GM12878 (cell line): ENCODE measurements around the gene ARHGEF37. TPM values are rescaled to one million over a fixed set of nuclear protein-coding genes. Genes with fewer than 3 reads are reported as not detected.

ENCODE experiments used
- ATAC-seq: fragments of 200-7000 bp; cut with Tn5 transposase; 3 replicates; pipeline ENCODE4 v1.9.1; 2020; ENCODE audit warnings: mild to moderate bottlenecking, moderate library complexity
- BruUV-seq: library from RNA; stranded (reverse); fragments of 400-500 nt; replicated peaks from 2 replicates; lab custom pipeline; 2021; lab: Mats Ljungman, UMichigan
- CTCF ChIA-PET: fragments of 300-600 bp; sonication (Branson Sonifier 250); formaldehyde crosslinking; extraction: SDS; loops from one replicate; lab custom pipeline; 2021; ENCODE audit warnings: inconsistent platforms; lab: Yijun Ruan, JAX
- POLR2A ChIA-PET: fragments of 350-600 bp; formaldehyde crosslinking; extraction: SDS; loops from one replicate; lab custom pipeline; 2021; ENCODE audit warnings: inconsistent platforms; lab: Charles Lee
- RAD21 ChIA-PET: fragments of 300-600 bp; sonication (Branson Sonifier 250); formaldehyde crosslinking; loops from one replicate; lab custom pipeline; 2023; ENCODE audit warnings: antibody characterized with exemption; ENCODE audit not compliant: unreplicated experiment; lab: Charles Lee
- SMC1A ChIA-PET: fragments of 300-600 bp; sonication (Branson Sonifier 250); formaldehyde crosslinking; loops from one replicate; lab custom pipeline; 2023; ENCODE audit not compliant: unreplicated experiment, uncharacterized antibody; lab: Charles Lee
- DNase-seq: peaks from one replicate; pipeline ENCODE4 v3.0.0-alpha.2; 2011; ENCODE audit warnings: low read depth, low spot score
- FAIRE-seq: peaks from 3 replicates; lab custom pipeline; 2011; peaks lifted over from hg19 to GRCh38; lab: Jason Lieb, UNC
- H2AFZ ChIP-seq: 2 replicates; pipeline ENCODE4 v1.6.0; 2011; ENCODE audit warnings: low read depth, low read length, control low read depth; ENCODE audit not compliant: control insufficient read depth
- H3K27ac ChIP-seq: 2 replicates; pipeline ENCODE4 v1.5.1; 2011; ENCODE audit warnings: control low read depth; ENCODE audit not compliant: control insufficient read depth, insufficient read depth
- H3K27me3 ChIP-seq, 2 experiments: replicated peaks in 1 of 2; 2 replicates each; pipeline versions ENCODE4 v1.6.0 to v1.6.1; 2011; ENCODE audit warnings: low read length in 1 of 2; ENCODE audit not compliant: control insufficient read depth in 2 of 2, insufficient read depth in 2 of 2
- H3K36me3 ChIP-seq, 2 experiments: 2 replicates each; pipeline ENCODE4 v1.5.1; 2011; ENCODE audit warnings: low read length in 1 of 2; ENCODE audit not compliant: control insufficient read depth in 2 of 2, insufficient read depth in 2 of 2
- H3K4me1 ChIP-seq: 2 replicates; pipeline ENCODE4 v1.6.1; 2011; ENCODE audit warnings: mild to moderate bottlenecking, low read length, moderate library complexity, mixed read lengths; ENCODE audit not compliant: control insufficient read depth, insufficient read depth
- H3K4me2 ChIP-seq: 2 replicates; pipeline ENCODE4 v1.6.0; 2011; ENCODE audit warnings: control low read depth; ENCODE audit not compliant: control insufficient read depth, insufficient read depth
- H3K4me3 ChIP-seq: fragments of 200-600 bp; sonication (generic); 2 replicates; pipeline ENCODE4 v1.5.1; 2016
- H3K79me2 ChIP-seq: 2 replicates; pipeline ENCODE4 v1.6.0; 2011; ENCODE audit warnings: low read length; ENCODE audit not compliant: control insufficient read depth, insufficient read depth
- H3K9ac ChIP-seq: 2 replicates; pipeline ENCODE4 v1.8.0; 2011; ENCODE audit warnings: low read length, control low read depth, mixed read lengths; ENCODE audit not compliant: control insufficient read depth, insufficient read depth
- H3K9me3 ChIP-seq: replicated peaks from 3 replicates; pipeline ENCODE4 v1.5.1; 2011; ENCODE audit warnings: mild to moderate bottlenecking, low read length; ENCODE audit not compliant: control insufficient read depth, insufficient read depth
- H4K20me1 ChIP-seq: 2 replicates; pipeline ENCODE4 v1.6.0; 2011; ENCODE audit not compliant: control insufficient read depth, insufficient read depth
- POLR2AphosphoS5 ChIP-seq: IDR thresholded peaks from 2 replicates; pipeline ENCODE4 v1.6.1; 2011; ENCODE audit warnings: mild to moderate bottlenecking, low read length, inconsistent platforms
- SPI1 ChIP-seq: IDR thresholded peaks from 2 replicates; pipeline ENCODE4 v1.6.1; 2011; ENCODE audit warnings: low read depth, mild to moderate bottlenecking, low read length, moderate library complexity, borderline replicate concordance; ENCODE audit not compliant: insufficient read depth
- USF1 ChIP-seq: IDR thresholded peaks from 2 replicates; pipeline ENCODE4 v1.6.1; 2011; ENCODE audit warnings: borderline replicate concordance, low read depth, mild to moderate bottlenecking, moderate library complexity, mixed read lengths, low read length; ENCODE audit not compliant: insufficient read depth; ENCODE audit errors: extremely low read length
- ZNF274 ChIP-seq: IDR thresholded peaks from one replicate; pipeline ENCODE4 v1.8.0; 2011; ENCODE audit not compliant: insufficient read length, insufficient read depth
- WGBS: methylation state at CpG from one replicate; pipeline ENCODE4 v1.1.6; 2016; ENCODE audit warnings: low lambda C conversion rate; ENCODE audit not compliant: insufficient replicate concordance, insufficient coverage; ENCODE audit errors: missing lambda C conversion rate; 5-methylcytosine and 5-hydroxymethylcytosine counted together
- in situ Hi-C: fragments of 300-500 bp; cut with MboI; formaldehyde crosslinking; loops from 9 replicates; pipeline ENCODE4 v1.14.3; 2018; ENCODE audit warnings: mixed read lengths
- intact Hi-C: fragments of 100-400 bp; cut with micrococcal nuclease; formaldehyde crosslinking; loops from one replicate; pipeline ENCODE4 v1.14.2; 2022; ENCODE audit not compliant: unreplicated experiment
- polyA plus RNA-seq, 11 experiments: library from polyadenylated mRNA; depleted of rRNA in 4 of 11; unstranded in 6 of 11; stranded (reverse) in 5 of 11; fragments of >200 nt; fragmentation: Nextera tagmentation in 4 of 11; fragmentation: Illumina TruSeq in 1 of 11; extraction: Ambion mirVana in 4 of 11; extraction: Trizol in 1 of 11; gene quantifications; 1 replicate in 1 of 11; 2 replicates in 10 of 11; pipeline versions ENCODE4 v1.2.1 to v1.2.3, GENCODE V29; 2011 to 2016; ENCODE audit warnings: inconsistent platforms in 2 of 11, missing spikeins in 2 of 11, low read depth in 1 of 11
- total RNA-seq, 4 experiments: library from RNA; depleted of rRNA in 3 of 4; stranded (reverse); fragments of >200 nt in 3 of 4; fragmentation: Illumina TruSeq in 1 of 4; extraction: Trizol in 1 of 4; gene quantifications; 2 replicates each; pipeline versions ENCODE4 v1.2.1 to v1.2.3, GENCODE V29; 2013 to 2021

ARHGEF37 gene
- total and polyA plus RNA-seq, 10 of the 15 experiments (the other 5 are each of a cell fraction or from before 2014, with no cell fraction given): 0.16 to 1.1 (median 0.63) TPM

GRCh38 chr5:149541893-149542292, 39.4 kb upstream of the ARHGEF37 start:
- peaks cover 8 to 16% of the 10 kb centered on the region in 2 experiments for H3K36me3 ChIP-seq
- no peaks in the 10 kb centered on the region for H4K20me1 ChIP-seq
- CTCF ChIA-PET: interaction anchor here (1.2 kb wide), 1 partner anchor 27 kb away, joined by 4 read pairs; no protein-coding TSS in a partner anchor
- BruUV-seq: no TSS peak
- no peak overlapping the region for H3K27ac ChIP-seq
- ATAC-seq: no peak
- DNase-seq: no peak
- POLR2A ChIA-PET: interaction anchor here (0.7 to 1.2 kb wide), 2 partner anchors 8 to 734 kb away, joined by 3 to 4 read pairs; no protein-coding TSS in a partner anchor
- TF ChIP-seq ZNF274 (no peak), POLR2AphosphoS5 (no peak), SPI1 (no peak), USF1 (no peak)
- peaks cover 84% of the 10 kb centered on the region for H3K79me2 ChIP-seq
- intact Hi-C loops (no loop called here), in situ Hi-C loops (no loop called here)
- FAIRE-seq: no peak
- no peak overlapping the region for H3K9ac ChIP-seq
- H2AFZ ChIP-seq: no peak overlapping the region
- no peak overlapping the region for H3K4me3 ChIP-seq
- H3K9me3 ChIP-seq: no peaks in the 10 kb centered on the region
- over 99% methylated on average over 6 of the region's 6 CpGs for WGBS
- H3K4me1 ChIP-seq: no peaks in the 10 kb centered on the region; the same call in 1 of the 2 replicates
- no peak overlapping the region for H3K4me2 ChIP-seq
- SMC1A ChIA-PET: interaction anchor here (1.2 kb wide), 1 partner anchor 77 kb away, joined by 3 read pairs; no protein-coding TSS in a partner anchor
- RAD21 ChIA-PET: interaction anchor here (1.8 kb wide), 1 partner anchor 9 kb away, joined by 3 read pairs; the partner anchor contains the start of gene CSNK1A1
- H3K27me3 ChIP-seq: no peaks in the 10 kb centered on the region
